Esophagus muscularis mucosa (tissue), 4 donors: Measurements from ENCODE around the gene HS6ST2.

Source experiments
- CTCF ChIP-seq, 3 experiments: fragments of 200-600 bp in 2 of 3; fragments of 450-650 bp in 1 of 3; sonication (generic) in 2 of 3; IDR thresholded peaks; one replicate each; pipeline ENCODE4 v1.5.1; 2017 to 2019; ENCODE audit warnings: antibody characterized with exemption in 3 of 3, mild to moderate bottlenecking in 2 of 3, moderate library complexity in 1 of 3
- EP300 ChIP-seq: sonication (generic); formaldehyde crosslinking; IDR thresholded peaks from one replicate; pipeline ENCODE4 v1.6.1; 2017; ENCODE audit warnings: antibody characterized with exemption
- POLR2A ChIP-seq: fragments of 450-650 bp; IDR thresholded peaks from one replicate; pipeline ENCODE4 v1.6.1; 2017; ENCODE audit warnings: antibody characterized with exemption, moderate library complexity, mild to moderate bottlenecking, low read depth
- POLR2AphosphoS5 ChIP-seq, 2 donors: sonication (generic); formaldehyde crosslinking; IDR thresholded peaks; one replicate each; pipeline ENCODE4 v1.6.1; 2017; ENCODE audit warnings: antibody characterized with exemption in 2 of 2

GRCh38 chrX:132858018-132858417, 100.4 kb downstream of the HS6ST2 start:
- TF ChIP-seq CTCF (IDR thresholded peaks at IDR 0.05) (no peak), POLR2A (no peak), POLR2AphosphoS5 (IDR thresholded peaks at IDR 0.05) (no peak), EP300 (no peak)
